Breast epithelium (tissue), 4 donors: ENCODE data around the gene SIGLEC7. TPM values are rescaled to one million over a fixed set of nuclear protein-coding genes. Genes with fewer than 3 reads are reported as not detected.
A peak's percentile ranks its signal among the peaks of the same experiment; 100 is the strongest.

Experiments
- DNase-seq, 2 donors: peaks; one replicate each; pipeline ENCODE4 v3.0.0-alpha.2; 2019; ENCODE audit warnings: low spot score in 2 of 2
- H3K27ac ChIP-seq, 2 donors: fragments of 200-600 bp; sonication (generic) in 1 of 2; one replicate each; pipeline ENCODE4 v1.5.1; 2016 to 2019; ENCODE audit warnings: mild to moderate bottlenecking in 1 of 2
- H3K27me3 ChIP-seq, 2 donors: fragments of 200-600 bp; sonication (generic) in 1 of 2; one replicate each; pipeline versions ENCODE4 v1.5.1 to v1.6.0; 2017 to 2019; ENCODE audit warnings: control low read depth in 1 of 2, mild to moderate bottlenecking in 1 of 2
- H3K36me3 ChIP-seq: fragments of 200-600 bp; one replicate; pipeline ENCODE4 v1.5.1; 2019
- H3K4me1 ChIP-seq, 2 donors: fragments of 200-600 bp; sonication (generic); one replicate each; pipeline ENCODE4 v1.5.1; 2016 to 2019; ENCODE audit warnings: control low read depth in 1 of 2
- H3K4me3 ChIP-seq, 3 donors: fragments of 200-600 bp; sonication (generic); 1 replicate in 2 of 3; 2 replicates in 1 of 3; pipeline ENCODE4 v1.5.1; 2016 to 2019; ENCODE audit warnings: mild to moderate bottlenecking in 3 of 3, moderate library complexity in 2 of 3
- H3K9me3 ChIP-seq, 2 donors: fragments of 200-600 bp; sonication (generic) in 1 of 2; one replicate each; pipeline ENCODE4 v1.5.1; 2016 to 2019; ENCODE audit warnings: control low read depth in 1 of 2
- POLR2A ChIP-seq: fragments of 450-650 bp; IDR thresholded peaks from one replicate; pipeline ENCODE4 v1.6.1; 2016; ENCODE audit warnings: antibody characterized with exemption, mild to moderate bottlenecking, moderate library complexity
- POLR2AphosphoS5 ChIP-seq, 3 donors: sonication (generic); formaldehyde crosslinking; IDR thresholded peaks; one replicate each; pipeline ENCODE4 v1.6.1; 2017; ENCODE audit warnings: antibody characterized with exemption in 3 of 3
- intact Hi-C: fragments of 100-400 bp; cut with DNase I; formaldehyde crosslinking; loops from one replicate; pipeline ENCODE4 v1.15.1; 2023; ENCODE audit warnings: low total_unique reads
- total RNA-seq, 3 donors: library from RNA; depleted of rRNA; stranded (reverse); fragments of >200 nt; gene quantifications; one replicate each; pipeline ENCODE4 v1.1.0, GENCODE V29; 2016
- TF ChIP-seq, protein P1 (sequence below), 3 donors: fragments of 450-650 bp; IDR thresholded peaks; one replicate each; pipeline ENCODE4 v1.5.1; 2016 to 2017; ENCODE audit warnings: antibody characterized with exemption in 3 of 3, mild to moderate bottlenecking in 3 of 3, moderate library complexity in 3 of 3

SIGLEC7 gene
- total RNA-seq, 3 donors from 2014 or later = 0.98 to 3.2 (median 1.8) TPM

GRCh38 chr19:51096473-51097165 is 45.5 kb upstream of the SIGLEC7 start:
- Histone ChIP-seq H3K27ac (no peak overlapping the region), H3K4me1 (peaks cover 0 to 11% of the 10 kb centered on the region in 2 donors), H3K27me3 (no peaks in the 10 kb centered on the region), H3K4me3 (no peak overlapping the region), H3K36me3 (no peaks in the 10 kb centered on the region), H3K9me3 (no peaks in the 10 kb centered on the region)
- TF ChIP-seq POLR2A = no peak
- TF ChIP-seq, protein P1, sequence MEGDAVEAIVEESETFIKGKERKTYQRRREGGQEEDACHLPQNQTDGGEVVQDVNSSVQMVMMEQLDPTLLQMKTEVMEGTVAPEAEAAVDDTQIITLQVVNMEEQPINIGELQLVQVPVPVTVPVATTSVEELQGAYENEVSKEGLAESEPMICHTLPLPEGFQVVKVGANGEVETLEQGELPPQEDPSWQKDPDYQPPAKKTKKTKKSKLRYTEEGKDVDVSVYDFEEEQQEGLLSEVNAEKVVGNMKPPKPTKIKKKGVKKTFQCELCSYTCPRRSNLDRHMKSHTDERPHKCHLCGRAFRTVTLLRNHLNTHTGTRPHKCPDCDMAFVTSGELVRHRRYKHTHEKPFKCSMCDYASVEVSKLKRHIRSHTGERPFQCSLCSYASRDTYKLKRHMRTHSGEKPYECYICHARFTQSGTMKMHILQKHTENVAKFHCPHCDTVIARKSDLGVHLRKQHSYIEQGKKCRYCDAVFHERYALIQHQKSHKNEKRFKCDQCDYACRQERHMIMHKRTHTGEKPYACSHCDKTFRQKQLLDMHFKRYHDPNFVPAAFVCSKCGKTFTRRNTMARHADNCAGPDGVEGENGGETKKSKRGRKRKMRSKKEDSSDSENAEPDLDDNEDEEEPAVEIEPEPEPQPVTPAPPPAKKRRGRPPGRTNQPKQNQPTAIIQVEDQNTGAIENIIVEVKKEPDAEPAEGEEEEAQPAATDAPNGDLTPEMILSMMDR (IDR thresholded peaks at IDR 0.05) = peak in 1 of 3 donors; percentile 29
- DNase-seq = no peak
- intact Hi-C loops = no loop called here

GRCh38 chr19:51097166-51097738 is 44.8 kb upstream of the SIGLEC7 start:
- intact Hi-C loops = no loop called here

DNA sequence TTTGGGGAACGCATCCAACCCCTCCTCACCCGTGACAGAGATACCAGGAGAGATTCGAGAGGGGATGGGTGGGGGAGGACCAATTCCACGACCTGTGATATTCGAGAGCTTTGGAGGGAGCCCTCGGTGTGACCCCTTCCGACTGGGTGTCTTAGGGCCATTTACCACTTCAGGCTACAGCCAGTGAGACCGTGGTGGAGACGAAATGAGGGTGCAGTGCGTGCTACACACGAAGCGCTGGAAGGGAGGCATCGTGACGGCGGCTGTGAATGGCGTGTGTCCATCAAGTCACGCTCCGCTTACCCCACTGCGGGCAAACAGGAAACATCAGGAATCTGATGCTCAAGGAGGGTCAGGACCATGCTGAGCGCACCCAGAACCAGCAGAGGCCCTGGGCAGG is 44.3 kb upstream of the SIGLEC7 start:
- no peaks in the 10 kb centered on the region for H3K27me3 ChIP-seq
- intact Hi-C loops = no loop called here
- no peaks in the 10 kb centered on the region for H3K36me3 ChIP-seq
- H3K4me1 ChIP-seq = peaks cover 0 to 2% of the 10 kb centered on the region in 2 donors
- H3K9me3 ChIP-seq = no peaks in the 10 kb centered on the region
- no peak for TF ChIP-seq POLR2A
- TF ChIP-seq, protein P1 (IDR thresholded peaks at IDR 0.05) = no peak
- no peak for TF ChIP-seq POLR2AphosphoS5 (IDR thresholded peaks at IDR 0.05)
- H3K4me3 ChIP-seq = no peak overlapping the region
- H3K27ac ChIP-seq = no peak overlapping the region
- DNase-seq = no peak

More at GRCh38 chr19:51097166-51097738, 44.8 kb upstream of the SIGLEC7 start:
- Histone ChIP-seq H3K9me3 (no peaks in the 10 kb centered on the region), H3K27me3 (no peaks in the 10 kb centered on the region), H3K4me3 (no peak overlapping the region), H3K4me1 (peaks cover 0 to 7% of the 10 kb centered on the region in 2 donors), H3K27ac (no peak overlapping the region), H3K36me3 (no peaks in the 10 kb centered on the region)
- DNase-seq = peak; percentile 57 to 80
- no peak for TF ChIP-seq POLR2AphosphoS5 (IDR thresholded peaks at IDR 0.05)
- TF ChIP-seq, protein P1 (IDR thresholded peaks at IDR 0.05) = peak; percentile 33 to 64 (median 49)

DNA sequence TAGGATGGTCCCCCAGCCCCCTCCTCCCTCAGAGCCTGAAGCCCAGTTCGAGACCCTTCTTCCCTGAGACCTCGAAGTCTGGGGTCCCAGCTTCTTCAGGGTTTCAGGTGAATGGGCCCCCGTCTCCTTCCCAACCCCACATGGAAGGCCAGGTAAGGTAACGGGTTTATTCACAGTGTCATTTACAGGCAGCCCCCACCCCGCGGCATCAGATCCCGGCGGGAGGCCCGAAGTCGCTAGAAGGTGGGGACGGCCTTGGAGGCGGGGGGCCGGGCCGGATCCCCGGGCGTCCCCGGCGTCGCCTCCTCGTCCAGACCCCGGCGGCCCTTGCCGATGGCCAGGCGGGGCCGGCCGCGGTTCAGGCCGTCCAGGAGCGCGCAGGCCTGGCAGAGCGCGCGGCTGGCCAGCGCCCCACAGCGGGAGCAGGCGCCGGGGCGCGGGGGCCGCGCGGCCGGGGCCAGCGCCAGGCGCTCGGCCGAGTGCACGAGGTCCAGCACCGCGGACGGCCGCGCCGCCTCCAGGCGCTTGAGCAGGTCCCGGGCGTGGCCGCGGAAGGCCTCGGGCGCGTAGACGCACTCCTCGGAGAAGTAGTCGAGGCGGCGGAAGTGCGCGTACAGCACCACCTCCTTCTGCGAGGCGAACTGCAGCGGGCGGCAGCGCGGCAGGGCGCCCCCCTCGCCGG is 43.6 kb upstream of the SIGLEC7 start:
- Histone ChIP-seq H3K36me3 (no peaks in the 10 kb centered on the region), H3K27me3 (no peaks in the 10 kb centered on the region), H3K4me1 (no peaks in the 10 kb centered on the region), H3K4me3 (peak overlapping the region in 1 of 3 donors; percentile 39), H3K9me3 (no peaks in the 10 kb centered on the region), H3K27ac (no peak overlapping the region)
- TF ChIP-seq, protein P1 (IDR thresholded peaks at IDR 0.05) = no peak
- TF ChIP-seq POLR2AphosphoS5 (IDR thresholded peaks at IDR 0.05) (no peak), POLR2A (no peak)
- DNase-seq = no peak
- intact Hi-C loops = no loop called here

DNA sequence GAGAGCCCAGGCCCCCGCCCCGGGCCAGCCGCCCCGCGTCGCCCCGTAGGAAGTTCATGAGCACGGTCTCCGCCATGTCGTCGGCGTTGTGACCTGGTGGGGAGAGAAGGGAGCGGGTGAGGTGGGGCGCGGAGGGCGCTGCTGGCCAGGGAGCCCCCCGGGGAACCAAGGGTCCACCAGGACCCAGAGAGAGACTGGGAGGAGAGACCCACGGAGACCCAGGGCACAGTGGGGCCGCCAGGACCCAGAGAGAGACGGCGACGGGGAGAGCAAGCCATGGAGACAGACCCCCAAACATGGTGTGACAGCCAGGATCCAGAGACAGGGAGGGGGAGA is 43.1 kb upstream of the SIGLEC7 start:
- peak overlapping the region in 1 of 3 donors; percentile 39 for H3K4me3 ChIP-seq
- H3K36me3 ChIP-seq = no peaks in the 10 kb centered on the region

More for the DNA sequence above, 43.1 kb upstream of the SIGLEC7 start:
- no peak for TF ChIP-seq POLR2AphosphoS5 (IDR thresholded peaks at IDR 0.05)
- TF ChIP-seq, protein P1 (IDR thresholded peaks at IDR 0.05) = no peak
- TF ChIP-seq POLR2A = no peak
- DNase-seq = no peak
- no peaks in the 10 kb centered on the region for H3K27me3 ChIP-seq
- H3K27ac ChIP-seq = no peak overlapping the region
- intact Hi-C loops = no loop called here
- no peaks in the 10 kb centered on the region for H3K9me3 ChIP-seq
- no peaks in the 10 kb centered on the region for H3K4me1 ChIP-seq
